Left colon (tissue), 2 donors: ENCODE results near the gene GZMM. TPM values are rescaled to one million over a fixed set of nuclear protein-coding genes. Genes with fewer than 3 reads are reported as not detected.
A peak's percentile ranks its signal among the peaks of the same experiment; 100 is the strongest.
"Not testable (repeated sequence)": the region's sequence is repeated elsewhere in the genome, so short reads cannot be mapped to it uniquely, and the experiment has no call there.

Experiments
- ATAC-seq: fragments of 200-7000 bp; cut with Tn5 transposase; one replicate; pipeline ENCODE4 v1.9.1; 2020; ENCODE audit warnings: mild to moderate bottlenecking, moderate library complexity
- DNase-seq, 2 donors: peaks; one replicate each; pipeline ENCODE4 v3.0.0-alpha.2; 2020
- intact Hi-C, 2 donors: fragments of 100-400 bp; cut with DNase I in 1 of 2; cut with micrococcal nuclease in 1 of 2; formaldehyde crosslinking; loops; one replicate each; pipeline versions ENCODE4 v1.11.2 to v1.14.0; 2022; cut with DNase I, micrococcal nuclease
- total RNA-seq, 2 donors: library from RNA; stranded (reverse); fragmentation: NEBNext Ultra II Directional; extraction: Animal tissue kit (Norgen Biotek cat#: 25700); gene quantifications; one replicate each; pipeline ENCODE4 v1.2.1, GENCODE V29; 2021
- donor health status: DM: no; HTN: no; CAD: no.
- donor health status: DM: yes; HTN: yes; CAD: no.

The GZMM gene
- total RNA-seq, 2 donors from 2014 or later = 0.67 TPM; not detected in 1

DNA sequence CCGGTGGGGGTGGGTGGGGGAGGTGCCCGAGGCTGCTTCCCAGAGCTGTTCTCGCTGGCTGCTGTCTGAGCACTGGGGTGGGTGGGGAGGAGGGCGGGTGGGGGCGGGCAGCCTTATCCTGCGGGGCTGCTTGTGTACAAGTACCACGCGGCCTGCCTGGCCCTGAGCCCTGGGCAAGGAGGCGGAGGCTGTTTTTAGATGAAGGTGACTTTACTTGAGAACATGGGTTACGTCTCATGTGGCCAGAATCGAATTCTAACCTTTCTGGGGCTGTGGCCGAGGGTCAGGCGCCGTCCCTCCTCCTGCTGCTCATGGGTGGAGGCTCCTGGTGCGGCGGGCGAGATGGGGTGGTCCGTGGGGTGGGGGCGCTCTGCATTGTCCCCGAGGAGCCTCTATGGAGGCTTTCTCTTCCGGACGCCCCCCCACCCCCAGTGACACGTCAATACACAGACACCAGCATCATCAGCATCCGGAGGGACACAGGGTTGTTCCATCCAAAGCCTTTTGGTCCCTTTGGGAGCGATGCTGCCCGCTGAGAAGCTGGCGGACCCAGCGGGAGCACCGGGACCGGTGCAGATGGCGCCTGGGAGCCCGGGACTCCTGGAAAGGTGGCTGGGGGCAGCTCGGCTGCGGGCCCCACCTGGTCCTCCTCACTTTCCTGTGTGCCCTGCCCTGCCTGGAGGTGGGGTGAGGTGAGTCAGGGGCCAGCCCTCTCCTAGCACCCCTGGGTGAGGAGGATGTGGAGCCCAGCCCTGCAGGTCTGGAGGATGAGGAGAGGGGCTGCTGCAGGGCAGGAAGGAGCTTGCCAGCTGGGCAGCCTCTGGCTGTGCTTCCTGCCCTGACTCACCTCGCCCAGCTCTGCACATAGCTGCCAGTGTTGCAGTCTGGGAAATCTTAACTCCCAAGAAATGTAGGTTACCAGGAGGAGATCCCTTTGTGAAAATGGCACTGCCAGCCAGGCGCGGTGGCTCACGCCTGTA is 32.0 kb downstream of the GZMM start:
- intact Hi-C loops = no loop called here
- ATAC-seq = no peak

DNA sequence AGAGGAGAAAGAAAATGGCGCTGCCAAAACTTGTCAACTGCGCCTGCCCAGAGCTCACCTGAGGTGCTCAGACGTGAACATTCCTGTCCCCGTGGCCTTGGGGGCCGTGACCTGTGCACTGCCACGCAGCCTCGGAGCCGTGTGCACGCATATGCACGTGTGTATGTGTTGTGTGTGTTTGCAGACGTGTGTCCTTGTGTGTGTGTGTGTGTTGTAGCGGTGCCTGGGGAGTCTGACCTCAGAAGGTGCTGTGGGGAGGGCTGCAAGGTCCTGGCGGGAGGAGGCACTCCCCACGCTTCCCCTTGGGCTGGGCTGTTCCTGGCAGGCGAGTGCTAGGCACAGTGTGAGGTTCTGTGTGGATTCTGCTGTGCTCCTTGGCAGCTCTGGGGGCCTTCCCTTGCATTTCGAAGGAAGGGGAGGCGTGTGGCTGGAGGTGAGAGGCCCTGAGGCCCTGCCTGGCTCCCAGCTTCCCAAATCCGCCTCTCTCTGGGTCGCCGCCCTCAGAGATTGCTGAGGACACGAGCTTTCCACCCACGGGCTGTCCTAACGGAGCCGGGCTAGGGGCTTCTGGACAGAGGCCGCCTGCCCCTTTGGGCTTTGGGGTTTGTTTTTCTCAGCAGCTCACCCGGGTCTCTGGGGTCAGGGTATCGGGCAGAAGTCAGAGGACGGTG is 33.0 kb downstream of the GZMM start:
- DNase-seq (no peak), ATAC-seq (no peak)

More for the DNA sequence above, 32.0 kb downstream of the GZMM start:
- peak in 1 of 2 donors; percentile 59 for DNase-seq

DNA sequence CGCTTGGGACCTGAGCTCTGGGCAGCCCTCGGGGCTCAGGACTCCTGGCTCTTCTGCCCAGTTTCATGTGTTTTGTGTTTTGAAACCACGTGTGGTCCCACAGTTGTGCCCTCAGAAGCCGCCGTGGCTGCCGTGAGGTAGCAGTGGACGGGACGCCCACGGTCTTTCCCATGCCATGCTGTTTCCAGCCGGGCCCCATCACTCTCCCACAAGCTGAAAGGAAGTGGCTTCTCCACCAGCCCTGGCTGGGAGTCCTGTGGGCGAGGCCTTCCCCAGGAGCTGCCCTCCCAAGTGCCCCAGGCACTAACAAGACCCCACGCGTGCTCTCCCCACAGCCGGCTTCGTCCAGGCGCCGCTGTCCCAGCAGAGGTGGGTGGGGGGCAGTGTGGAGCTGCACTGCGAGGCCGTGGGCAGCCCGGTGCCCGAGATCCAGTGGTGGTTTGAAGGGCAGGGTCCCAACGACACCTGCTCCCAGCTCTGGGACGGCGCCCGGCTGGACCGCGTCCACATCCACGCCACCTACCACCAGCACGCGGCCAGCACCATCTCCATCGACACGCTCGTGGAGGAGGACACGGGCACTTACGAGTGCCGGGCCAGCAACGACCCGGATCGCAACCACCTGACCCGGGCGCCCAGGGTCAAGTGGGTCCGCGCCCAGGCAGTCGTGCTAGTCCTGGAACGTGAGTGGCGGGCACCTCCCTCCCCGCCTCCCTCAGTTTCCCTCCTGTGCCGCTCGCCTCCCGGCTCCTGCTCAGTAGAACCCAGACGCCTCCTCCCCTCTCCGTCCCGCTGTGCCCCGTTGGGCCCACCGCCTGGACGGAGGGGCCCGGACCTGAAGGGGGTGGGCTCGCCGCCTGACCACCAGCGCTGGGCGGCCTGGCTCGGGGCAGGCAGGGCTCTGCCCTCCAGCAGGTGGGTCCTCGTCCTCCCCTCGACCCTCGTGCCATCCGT is 33.9 kb downstream of the GZMM start:
- no peak for ATAC-seq
- DNase-seq = no peak
- intact Hi-C loops = no loop called here

More for the DNA sequence above, 33.0 kb downstream of the GZMM start:
- intact Hi-C loops = no loop called here

DNA sequence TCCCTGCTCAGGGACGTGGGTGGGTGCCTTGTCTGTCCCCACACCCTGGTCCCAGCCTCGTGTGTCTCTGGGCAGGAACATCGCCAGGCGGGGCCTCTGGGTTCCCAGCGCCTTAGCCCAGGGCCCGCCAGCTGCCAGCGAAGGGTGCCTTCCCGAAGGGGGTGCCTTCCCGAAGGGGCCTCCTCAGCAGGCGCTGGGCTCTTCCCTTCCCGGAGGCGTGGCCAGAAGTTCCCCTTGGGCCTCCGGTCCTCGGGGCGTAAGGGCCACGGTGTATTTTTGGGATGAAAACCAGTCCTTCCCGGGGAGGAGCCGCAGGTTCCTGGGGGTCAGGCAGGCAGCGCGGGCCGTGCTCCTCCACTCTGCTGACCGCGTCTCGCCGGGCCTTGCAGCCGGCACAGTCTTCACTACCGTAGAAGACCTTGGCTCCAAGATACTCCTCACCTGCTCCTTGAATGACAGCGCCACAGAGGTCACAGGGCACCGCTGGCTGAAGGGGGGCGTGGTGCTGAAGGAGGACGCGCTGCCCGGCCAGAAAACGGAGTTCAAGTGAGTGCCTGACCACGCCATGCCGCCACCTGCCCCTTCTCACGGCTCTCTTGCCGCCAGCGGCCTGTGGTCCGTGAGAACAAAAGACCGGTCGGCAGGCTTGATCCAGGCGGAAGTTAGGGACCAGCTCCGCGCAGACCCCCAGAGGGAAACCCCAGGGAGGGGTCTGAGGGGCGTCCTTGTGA is 35.4 kb downstream of the GZMM start:
- no peak for ATAC-seq
- DNase-seq = no peak
- intact Hi-C loops = no loop called here

DNA sequence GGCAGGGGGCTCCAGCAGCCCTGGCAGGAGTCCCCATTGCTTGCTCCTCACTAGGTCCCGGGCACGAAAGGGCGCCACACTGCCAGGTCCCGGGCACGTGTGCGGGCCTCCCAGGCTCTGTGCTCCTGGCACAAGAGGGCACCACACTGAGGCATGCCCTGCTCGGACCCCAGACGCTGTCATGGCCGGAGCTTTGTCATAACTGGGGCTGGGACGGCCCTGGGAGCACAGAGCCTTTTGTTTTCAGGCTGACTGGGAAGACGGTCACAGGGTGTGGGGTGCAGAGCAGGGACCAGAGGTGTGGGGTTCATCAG is 35.9 kb downstream of the GZMM start:
- DNase-seq (no peak), ATAC-seq (no peak)
- intact Hi-C loops = loop anchor here in 1 of 2 donors (10.0 kb wide), 1 partner anchor 155 kb away; no protein-coding TSS in a partner anchor

DNA sequence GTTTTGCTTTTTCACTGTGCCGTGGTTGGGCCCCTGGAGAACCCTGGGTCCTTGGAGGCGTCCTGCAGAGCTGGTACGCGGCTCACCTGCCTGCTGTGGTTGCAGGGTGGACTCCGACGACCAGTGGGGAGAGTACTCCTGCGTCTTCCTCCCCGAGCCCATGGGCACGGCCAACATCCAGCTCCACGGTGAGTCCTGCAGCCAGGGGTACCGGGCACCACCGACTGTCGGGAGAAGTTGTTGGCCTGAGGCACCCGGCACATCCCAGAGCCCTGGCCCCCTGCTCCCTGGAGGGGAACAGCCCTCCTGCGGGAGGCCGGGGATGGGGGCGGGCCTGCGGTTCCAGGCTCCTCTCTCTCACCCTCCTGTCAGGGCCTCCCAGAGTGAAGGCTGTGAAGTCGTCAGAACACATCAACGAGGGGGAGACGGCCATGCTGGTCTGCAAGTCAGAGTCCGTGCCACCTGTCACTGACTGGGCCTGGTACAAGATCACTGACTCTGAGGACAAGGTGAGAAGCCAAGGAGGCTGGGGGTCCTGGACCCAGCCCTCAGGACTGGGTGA is 36.5 kb downstream of the GZMM start:
- intact Hi-C loops = loop anchor here in 1 of 2 donors (10.0 kb wide), 1 partner anchor 154 kb away; no protein-coding TSS in a partner anchor
- DNase-seq (no peak), ATAC-seq (no peak)

DNA sequence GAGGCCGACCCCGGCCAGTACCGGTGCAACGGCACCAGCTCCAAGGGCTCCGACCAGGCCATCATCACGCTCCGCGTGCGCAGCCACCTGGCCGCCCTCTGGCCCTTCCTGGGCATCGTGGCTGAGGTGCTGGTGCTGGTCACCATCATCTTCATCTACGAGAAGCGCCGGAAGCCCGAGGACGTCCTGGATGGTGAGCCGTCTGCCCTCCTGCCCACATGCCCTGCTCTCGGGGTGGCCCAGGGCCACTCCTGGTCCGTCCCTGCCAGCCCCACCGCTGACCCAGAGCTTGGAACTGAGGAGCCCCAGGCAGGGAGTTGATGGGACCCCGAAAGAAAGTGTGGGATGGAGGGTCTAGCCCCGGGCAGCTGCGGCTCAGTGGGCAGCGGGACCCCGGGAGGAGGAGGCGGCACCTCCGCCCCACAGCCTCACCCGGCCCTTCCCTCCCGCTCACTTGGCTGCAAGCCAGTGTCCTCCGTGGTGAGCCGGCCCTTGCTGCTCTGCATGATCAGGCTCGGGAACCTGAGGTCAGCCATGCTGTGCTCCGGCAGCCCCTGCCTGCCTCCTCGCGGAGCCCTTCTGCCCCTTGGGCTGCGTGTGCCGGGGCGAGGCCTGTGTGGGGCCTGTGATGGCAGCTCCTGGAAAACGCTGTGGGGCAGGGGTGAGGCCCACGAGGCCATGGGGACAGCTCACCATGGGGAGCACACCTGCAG is 37.7 kb downstream of the GZMM start:
- no peak for DNase-seq
- intact Hi-C loops = loop anchor here in 1 of 2 donors (10.0 kb wide), 1 partner anchor 153 kb away; no protein-coding TSS in a partner anchor
- ATAC-seq = no peak

DNA sequence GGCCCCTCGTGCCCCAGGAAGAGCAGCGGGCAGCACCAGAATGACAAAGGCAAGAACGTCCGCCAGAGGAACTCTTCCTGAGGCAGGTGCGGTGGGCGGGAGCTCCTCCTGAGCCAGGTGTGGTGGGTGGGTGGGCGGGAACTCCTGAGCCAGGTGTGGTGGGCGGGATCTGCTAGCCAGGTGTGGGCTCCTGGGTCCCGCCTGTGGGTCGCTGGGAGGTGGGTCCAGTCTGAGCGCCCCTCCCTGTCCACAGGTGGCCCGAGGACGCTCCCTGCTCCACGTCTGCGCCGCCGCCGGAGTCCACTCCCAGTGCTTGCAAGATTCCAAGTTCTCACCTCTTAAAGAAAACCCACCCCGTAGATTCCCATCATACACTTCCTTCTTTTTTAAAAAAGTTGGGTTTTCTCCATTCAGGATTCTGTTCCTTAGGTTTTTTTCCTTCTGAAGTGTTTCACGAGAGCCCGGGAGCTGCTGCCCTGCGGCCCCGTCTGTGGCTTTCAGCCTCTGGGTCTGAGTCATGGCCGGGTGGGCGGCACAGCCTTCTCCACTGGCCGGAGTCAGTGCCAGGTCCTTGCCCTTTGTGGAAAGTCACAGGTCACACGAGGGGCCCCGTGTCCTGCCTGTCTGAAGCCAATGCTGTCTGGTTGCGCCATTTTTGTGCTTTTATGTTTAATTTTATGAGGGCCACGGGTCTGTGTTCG is 38.8 kb downstream of the GZMM start:
- ATAC-seq (no peak), DNase-seq (no peak)
- intact Hi-C loops = loop anchor here in 1 of 2 donors (10.0 kb wide), 1 partner anchor 152 kb away; no protein-coding TSS in a partner anchor

DNA sequence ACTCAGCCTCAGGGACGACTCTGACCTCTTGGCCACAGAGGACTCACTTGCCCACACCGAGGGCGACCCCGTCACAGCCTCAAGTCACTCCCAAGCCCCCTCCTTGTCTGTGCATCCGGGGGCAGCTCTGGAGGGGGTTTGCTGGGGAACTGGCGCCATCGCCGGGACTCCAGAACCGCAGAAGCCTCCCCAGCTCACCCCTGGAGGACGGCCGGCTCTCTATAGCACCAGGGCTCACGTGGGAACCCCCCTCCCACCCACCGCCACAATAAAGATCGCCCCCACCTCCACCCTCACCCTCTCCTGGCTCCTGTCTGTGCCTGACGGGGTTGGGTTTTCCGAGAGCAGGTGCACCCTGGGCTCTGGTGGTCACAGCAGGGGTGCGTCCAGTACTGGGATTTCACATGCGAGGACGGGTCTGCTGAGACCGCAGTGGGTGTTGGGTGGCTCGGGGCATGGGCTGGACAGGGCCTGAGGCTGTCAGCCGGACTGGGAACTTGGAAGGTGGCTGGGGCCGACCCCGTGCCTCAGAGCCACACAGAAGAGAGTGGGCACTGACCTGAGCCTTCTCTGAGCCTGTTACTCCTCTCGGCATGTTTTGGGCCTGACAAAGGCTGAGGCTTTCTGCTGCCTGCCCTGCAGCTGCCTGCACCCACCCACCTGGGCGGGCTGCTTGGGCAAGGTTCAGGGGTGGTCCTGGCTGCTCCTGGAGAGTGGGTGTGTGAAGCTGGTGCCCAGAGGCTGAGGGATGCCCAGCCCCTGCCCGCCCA is 39.5 kb downstream of the GZMM start:
- DNase-seq (no peak), ATAC-seq (peak; percentile 9)
- intact Hi-C loops = loop anchor here in 1 of 2 donors (10.0 kb wide), 1 partner anchor 151 kb away; no protein-coding TSS in a partner anchor

DNA sequence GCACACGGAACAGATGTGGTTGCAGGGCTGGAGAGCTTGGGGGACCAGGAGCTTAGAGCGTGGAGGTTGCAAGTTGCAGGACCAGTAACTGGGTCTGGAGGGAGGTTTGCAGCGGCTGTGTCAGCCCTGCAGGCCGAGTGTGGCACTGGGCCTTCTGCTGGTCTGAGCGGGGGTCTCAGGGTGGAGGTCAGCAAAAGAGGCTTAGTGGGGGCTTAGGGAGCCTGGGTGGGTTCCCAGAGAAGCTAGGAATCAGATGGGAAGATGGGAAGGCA is 40.1 kb downstream of the GZMM start:
- intact Hi-C loops = loop anchor here in 1 of 2 donors (10.0 kb wide), 1 partner anchor 151 kb away; no protein-coding TSS in a partner anchor

DNA sequence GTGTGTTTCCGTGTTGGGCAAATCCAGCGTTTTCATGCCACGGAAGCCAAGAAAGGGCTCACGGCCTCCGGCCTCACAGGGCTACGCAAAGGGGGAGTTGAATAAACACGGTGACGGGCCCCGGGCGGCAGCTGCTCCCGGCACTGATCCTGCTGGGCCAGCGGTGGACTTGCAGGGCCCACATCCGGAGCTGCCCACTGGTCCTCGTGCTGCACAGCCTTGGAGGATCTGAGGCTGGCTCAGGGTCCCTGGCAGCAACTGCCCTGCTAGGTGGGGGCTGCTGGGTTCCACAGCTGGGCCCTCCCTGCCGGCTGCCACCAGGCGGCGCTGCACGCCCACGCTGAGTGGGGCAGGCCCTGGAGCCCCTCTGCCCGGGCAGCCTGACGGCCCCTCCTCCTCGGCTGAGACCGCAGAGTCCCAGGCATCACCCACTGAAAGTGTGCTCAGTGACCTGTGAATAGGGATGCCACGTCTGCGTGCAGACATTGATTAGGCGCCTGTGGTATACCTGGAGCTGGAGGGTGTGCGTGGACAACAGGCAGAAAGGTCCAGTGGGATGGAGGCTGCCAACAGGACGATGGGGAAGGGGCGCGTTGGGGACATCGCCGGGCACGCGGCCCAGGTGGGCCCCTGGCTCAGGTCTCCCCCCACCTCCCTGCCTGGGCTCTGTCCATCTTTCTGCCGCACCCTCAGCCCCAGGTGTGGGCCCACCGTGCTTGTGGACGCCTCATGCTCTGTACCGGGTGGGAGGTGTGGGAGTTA is 40.6 kb downstream of the GZMM start:
- ATAC-seq = peak; percentile 60
- intact Hi-C loops = loop anchor here in 1 of 2 donors (10.0 kb wide), 1 partner anchor 150 kb away; no protein-coding TSS in a partner anchor
- peak in 1 of 2 donors; percentile 47 for DNase-seq

More for the DNA sequence above, 40.1 kb downstream of the GZMM start:
- peak; percentile 16 for ATAC-seq
- no peak for DNase-seq

DNA sequence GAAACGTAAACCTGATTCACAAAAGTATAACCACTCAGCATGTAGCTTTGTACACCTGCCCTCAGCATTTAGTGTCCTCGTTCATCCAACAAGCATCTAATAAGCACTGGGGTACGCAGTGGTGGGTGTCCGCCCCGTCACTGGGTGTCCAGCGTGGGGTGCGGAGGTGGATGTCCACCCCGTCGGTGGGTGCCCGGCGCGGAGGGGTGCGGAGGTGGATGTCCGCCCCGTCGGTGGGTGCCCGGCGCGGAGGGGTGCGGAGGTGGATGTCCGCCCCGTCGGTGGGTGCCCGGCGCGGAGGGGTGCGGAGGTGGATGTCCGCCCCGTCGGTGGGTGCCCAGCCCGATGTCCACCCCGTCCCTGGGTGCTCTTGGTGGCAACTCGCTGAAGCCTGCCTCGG is 41.3 kb downstream of the GZMM start:
- ATAC-seq, DNase-seq: not testable (repeated sequence)
- intact Hi-C loops = loop anchor here in 1 of 2 donors (10.0 kb wide), 1 partner anchor 150 kb away; no protein-coding TSS in a partner anchor

DNA sequence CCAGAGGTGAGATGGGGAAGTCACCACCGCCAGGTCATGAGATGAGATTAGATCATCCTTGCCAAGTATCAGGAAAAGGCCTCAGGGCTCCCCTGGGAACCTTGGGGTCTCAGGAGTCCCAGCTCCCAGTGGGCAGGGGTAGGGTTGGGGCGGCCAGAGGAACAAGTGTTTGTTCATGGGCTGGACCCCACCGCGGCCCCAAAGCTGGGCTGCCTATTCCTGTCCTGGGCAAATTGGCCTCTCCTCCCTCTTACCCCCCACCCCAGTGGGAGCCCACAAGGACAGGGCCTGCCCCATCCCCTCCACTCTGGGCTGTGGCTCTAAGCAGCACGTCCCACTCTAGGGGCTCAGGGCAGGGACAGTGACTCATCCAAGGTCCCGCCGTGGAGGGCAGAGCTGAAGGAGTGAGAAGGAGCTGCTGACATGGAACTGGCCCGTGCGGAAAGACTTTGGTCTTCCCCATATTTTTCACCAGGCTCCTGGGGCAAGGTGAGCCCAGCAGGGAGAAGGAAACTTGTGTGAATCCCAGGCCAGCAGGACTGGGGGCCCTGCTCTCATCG is 41.8 kb downstream of the GZMM start:
- DNase-seq (no peak), ATAC-seq (no peak)
- intact Hi-C loops = loop anchor here in 1 of 2 donors (10.0 kb wide), 1 partner anchor 149 kb away; no protein-coding TSS in a partner anchor

DNA sequence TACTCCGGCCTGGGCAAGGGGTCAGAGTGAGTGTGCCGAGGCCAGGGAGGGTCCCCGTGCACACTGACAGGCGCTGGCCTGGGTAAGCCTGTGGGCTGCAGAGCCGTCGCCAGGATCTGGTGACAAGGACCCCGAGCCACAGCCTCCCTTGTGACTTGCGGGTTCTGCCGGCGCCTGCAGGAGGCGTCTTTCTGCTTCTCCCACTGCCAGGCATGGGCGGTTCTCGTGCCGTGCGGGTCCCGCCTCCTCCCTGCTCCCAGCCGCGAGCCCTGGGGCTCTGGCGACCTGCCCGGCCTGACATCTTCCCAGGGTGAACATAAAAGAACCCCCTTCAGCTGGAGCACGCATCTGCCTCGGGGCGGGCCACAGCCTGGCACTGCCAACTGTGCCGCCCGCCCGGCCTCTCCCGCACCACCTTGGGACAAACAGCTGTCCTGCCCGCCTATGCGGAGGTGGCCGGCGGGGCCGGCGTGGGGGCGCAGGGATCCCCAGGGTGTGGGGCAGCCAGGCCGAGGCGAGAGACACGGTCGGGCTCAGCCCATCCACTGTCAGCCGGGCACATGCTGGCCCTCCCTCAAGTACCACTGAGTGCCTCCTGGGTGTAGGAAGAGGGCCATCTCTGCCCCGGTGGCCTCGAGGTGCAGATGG is 44.4 kb downstream of the GZMM start:
- intact Hi-C loops = loop anchor here in 1 of 2 donors (10.0 kb wide), 1 partner anchor 147 kb away; no protein-coding TSS in a partner anchor
- ATAC-seq = peak; percentile 63

More for the DNA sequence above, 44.4 kb downstream of the GZMM start:
- peak; percentile 71 to 75 for DNase-seq
